A673 (cell line): ENCODE results near the gene IQGAP3. TPM values are rescaled to one million over a fixed set of nuclear protein-coding genes. Genes with fewer than 3 reads are reported as not detected.

Experiments used
- BruUV-seq: library from RNA; stranded (reverse); fragments of 400-500 nt; replicated peaks from 2 replicates; lab custom pipeline; 2021; lab: Mats Ljungman, UMichigan
- CTCF ChIA-PET: fragments of 300-600 bp; sonication (Branson Sonifier 250); formaldehyde crosslinking; loops from one replicate; lab custom pipeline; 2022; ENCODE audit warnings: antibody characterized with exemption; lab: Charles Lee
- POLR2A ChIA-PET: fragments of 300-600 bp; sonication (Branson Sonifier 250); formaldehyde crosslinking; loops from one replicate; lab custom pipeline; 2022; ENCODE audit warnings: antibody characterized with exemption; ENCODE audit not compliant: low non-redundant PET; lab: Charles Lee
- DNase-seq: peaks from one replicate; pipeline ENCODE4 v3.0.0-alpha.2; 2015; ENCODE audit warnings: low spot score
- H3K27ac ChIP-seq: fragments of 200-600 bp; sonication (generic); 2 replicates; pipeline ENCODE4 v1.5.1; 2016; ENCODE audit warnings: mixed run types, low read depth, mild to moderate bottlenecking, mixed read lengths, antibody characterized with exemption, low read length; ENCODE audit not compliant: poor library complexity, severe bottlenecking
- H3K27me3 ChIP-seq: fragments of 200-600 bp; sonication (generic); replicated peaks from 2 replicates; pipeline ENCODE4 v1.6.1; 2017; ENCODE audit warnings: mixed run types, low read depth, mild to moderate bottlenecking, mixed read lengths, antibody characterized with exemption, low read length; ENCODE audit not compliant: insufficient read depth, poor library complexity
- H3K36me3 ChIP-seq: fragments of 200-600 bp; sonication (generic); 2 replicates; pipeline ENCODE4 v1.6.1; 2016; ENCODE audit warnings: mixed run types, mild to moderate bottlenecking, mixed read lengths, antibody characterized with exemption, low read length; ENCODE audit not compliant: insufficient read depth, poor library complexity, severe bottlenecking
- H3K4me1 ChIP-seq: fragments of 200-600 bp; sonication (generic); 2 replicates; pipeline ENCODE4 v1.6.1; 2017; ENCODE audit warnings: mixed run types, mild to moderate bottlenecking, mixed read lengths, antibody characterized with exemption, low read length; ENCODE audit not compliant: insufficient read depth, poor library complexity, severe bottlenecking
- H3K4me3 ChIP-seq: fragments of 200-600 bp; sonication (generic); 2 replicates; pipeline ENCODE4 v1.5.1; 2016; ENCODE audit warnings: low read depth, mixed run types, mild to moderate bottlenecking, mixed read lengths, low read length; ENCODE audit not compliant: poor library complexity, severe bottlenecking
- H3K9me3 ChIP-seq: fragments of 200-600 bp; sonication (generic); 2 replicates; pipeline ENCODE4 v1.6.1; 2016; ENCODE audit warnings: mixed run types, low read depth, mild to moderate bottlenecking, mixed read lengths, antibody characterized with exemption, low read length; ENCODE audit not compliant: poor library complexity, severe bottlenecking
- CTCF ChIP-seq: fragments of 300-800, 200-600 bp; sonication (generic); conservative IDR thresholded peaks from 2 replicates; pipeline ENCODE4 v1.5.1; 2017; ENCODE audit warnings: low read depth, mild to moderate bottlenecking, antibody characterized with exemption, low read length, moderate library complexity, mixed read lengths
- EZH2 ChIP-seq: fragments of 200-600 bp; sonication (generic); IDR thresholded peaks from 2 replicates; pipeline ENCODE4 v1.6.1; 2017; ENCODE audit warnings: borderline replicate concordance, low read depth, mild to moderate bottlenecking, mixed read lengths, antibody characterized with exemption, low read length; ENCODE audit not compliant: poor library complexity, severe bottlenecking
- intact Hi-C: fragments of 100-400 bp; cut with micrococcal nuclease; formaldehyde crosslinking; loops from one replicate; pipeline ENCODE4 v1.10.0; 2022; ENCODE audit not compliant: unreplicated experiment
- total RNA-seq: library from RNA; stranded (reverse); gene quantifications from 2 replicates; pipeline ENCODE4 v1.2.3, GENCODE V29; 2021

Gene IQGAP3
- total RNA-seq, 1 experiment from 2014 or later, result 37.5 TPM

- no peak for DNase-seq
- H3K27me3 ChIP-seq, result no peaks in the 10 kb centered on the region
- intact Hi-C loops, result no loop called here
- POLR2A ChIA-PET, result no interaction called here
- no peaks in the 10 kb centered on the region for H3K9me3 ChIP-seq
- BruUV-seq, result TSS peak; percentile 12
- CTCF ChIA-PET, result no interaction called here
- peaks cover 42% of the 10 kb centered on the region for H3K4me1 ChIP-seq
- H3K4me3 ChIP-seq, result no peak overlapping the region
- no peak overlapping the region for H3K27ac ChIP-seq
- no peaks in the 10 kb centered on the region for H3K36me3 ChIP-seq
- TF ChIP-seq EZH2 (no peak), CTCF (no peak)
Observed at GRCh38 chr1:156497743-156498431, 74.5 kb downstream of the IQGAP3 start.

- intact Hi-C loops, result no loop called here
- BruUV-seq, result no TSS peak
- Histone ChIP-seq H3K36me3 (no peaks in the 10 kb centered on the region), H3K9me3 (no peaks in the 10 kb centered on the region), H3K4me3 (no peak overlapping the region), H3K4me1 (peaks cover 35% of the 10 kb centered on the region), H3K27me3 (no peaks in the 10 kb centered on the region), H3K27ac (no peak overlapping the region)
- POLR2A ChIA-PET, result no interaction called here
- no peak for TF ChIP-seq EZH2
- no peak for TF ChIP-seq CTCF
- CTCF ChIA-PET, result no interaction called here
- no peak for DNase-seq
Observed at GRCh38 chr1:156497078-156497742, 75.2 kb downstream of the IQGAP3 start.

GRCh38 chr1:156496211-156496761 is 76.1 kb downstream of the IQGAP3 start:
- POLR2A ChIA-PET, result interaction anchor here (0.6 kb wide), 1 partner anchor 8 kb away, joined by 4 read pairs; no protein-coding TSS in a partner anchor

More at GRCh38 chr1:156496211-156496761, 76.1 kb downstream of the IQGAP3 start:
- no TSS peak for BruUV-seq
- Histone ChIP-seq H3K4me1 (peaks cover 27% of the 10 kb centered on the region), H3K27me3 (no peaks in the 10 kb centered on the region), H3K36me3 (no peaks in the 10 kb centered on the region), H3K4me3 (no peak overlapping the region), H3K9me3 (no peaks in the 10 kb centered on the region), H3K27ac (no peak overlapping the region)
- DNase-seq, result no peak
- intact Hi-C loops, result no loop called here
- TF ChIP-seq CTCF, result no peak
- no peak for TF ChIP-seq EZH2
- CTCF ChIA-PET, result no interaction called here
